GM21360 (cell line): ENCODE results near the gene SORBS2.

Experiments used
- ATAC-seq: cut with Tn5 transposase; IDR thresholded peaks from one replicate; pipeline ENCODE4 v1.9.1; 2021; ENCODE audit warnings: mild to moderate bottlenecking, moderate library complexity; ENCODE audit not compliant: unreplicated experiment

Gene SORBS2

GRCh38 chr4:185836241-185837084 is 24.5 kb upstream of the SORBS2 start:
- ATAC-seq: no peak

- no peak for ATAC-seq
These were observed 23.8 kb upstream of the SORBS2 start for GRCh38 chr4:185835814-185836213.

GRCh38 chr4:185835336-185835735 is 23.3 kb upstream of the SORBS2 start:
- no peak for ATAC-seq

GRCh38 chr4:185834778-185835177 is 22.8 kb upstream of the SORBS2 start:
- ATAC-seq: no peak

- ATAC-seq: no peak
These were observed 22.1 kb upstream of the SORBS2 start for GRCh38 chr4:185834088-185834487.

GRCh38 chr4:185833055-185833598 is 21.1 kb upstream of the SORBS2 start:
- ATAC-seq: no peak

- no peak for ATAC-seq
These were observed 19.3 kb upstream of the SORBS2 start for GRCh38 chr4:185831125-185831815.

- ATAC-seq: no peak
These were observed 18.4 kb upstream of the SORBS2 start for GRCh38 chr4:185830263-185830994.

- no peak for ATAC-seq
These were observed 14.4 kb upstream of the SORBS2 start for GRCh38 chr4:185826381-185826780.

- no peak for ATAC-seq
These were observed 13.7 kb upstream of the SORBS2 start for GRCh38 chr4:185825737-185826136.

- no peak for ATAC-seq
These were observed 10.8 kb upstream of the SORBS2 start for GRCh38 chr4:185822791-185823190.

- no peak for ATAC-seq
These were observed 9.0 kb upstream of the SORBS2 start for GRCh38 chr4:185821029-185821419.

- no peak for ATAC-seq
These were observed 8.4 kb upstream of the SORBS2 start for GRCh38 chr4:185820146-185821028.

- no peak for ATAC-seq
These were observed 7.2 kb upstream of the SORBS2 start for GRCh38 chr4:185819144-185819543.

- ATAC-seq: no peak
These were observed 5.4 kb upstream of the SORBS2 start for GRCh38 chr4:185817403-185817818.

- no peak for ATAC-seq
These were observed 1.1 kb upstream of the SORBS2 start for GRCh38 chr4:185813133-185813532.

- ATAC-seq: no peak
These were observed 1.1 kb downstream of the SORBS2 start for GRCh38 chr4:185810746-185811508.

GRCh38 chr4:185809533-185810071 is 2.4 kb downstream of the SORBS2 start:
- ATAC-seq: no peak

- no peak for ATAC-seq
These were observed 2.9 kb downstream of the SORBS2 start for GRCh38 chr4:185809121-185809520.
